Activated CD4-positive, alpha-beta T cell treated with anti-CD3 and anti-CD28 coated beads, Interleukin-2, amount 50 U/mL, for 16 hours (primary cell): ENCODE measurements around the gene TTC36.
"Not testable (repeated sequence)": the region's sequence is repeated elsewhere in the genome, so short reads cannot be mapped to it uniquely, and the experiment has no call there.

Experiments used
- DNase-seq: peaks from one replicate; pipeline ENCODE4 v3.0.0-alpha.2; 2020

Gene TTC36, protein sequence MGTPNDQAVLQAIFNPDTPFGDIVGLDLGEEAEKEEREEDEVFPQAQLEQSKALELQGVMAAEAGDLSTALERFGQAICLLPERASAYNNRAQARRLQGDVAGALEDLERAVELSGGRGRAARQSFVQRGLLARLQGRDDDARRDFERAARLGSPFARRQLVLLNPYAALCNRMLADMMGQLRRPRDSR

DNA sequence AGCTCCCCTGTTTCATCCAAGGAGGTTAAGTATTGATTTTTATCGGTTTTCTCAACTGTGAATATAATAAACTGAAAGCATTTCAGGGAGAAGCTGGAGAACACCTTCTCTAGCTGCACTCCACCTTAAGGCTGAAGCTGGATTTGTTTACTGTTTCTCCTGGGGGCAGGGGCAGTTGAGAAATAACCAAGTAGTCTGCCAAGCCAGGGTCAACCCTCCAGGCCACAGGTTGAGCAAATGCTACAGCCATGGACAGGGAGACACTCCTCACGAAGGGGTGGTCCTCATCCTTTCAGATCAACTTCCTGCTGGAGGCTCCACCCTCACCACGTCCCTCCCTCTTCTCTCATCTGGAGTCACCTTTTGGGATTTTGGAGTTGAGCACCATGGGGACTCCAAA, at the start of gene TTC36:
Gene TTC36 (plus strand): TSS at position 366 of the 400 bp plus-strand sequence. CDS start 21 bp downstream, at position 387.
- no peak for DNase-seq

DNA sequence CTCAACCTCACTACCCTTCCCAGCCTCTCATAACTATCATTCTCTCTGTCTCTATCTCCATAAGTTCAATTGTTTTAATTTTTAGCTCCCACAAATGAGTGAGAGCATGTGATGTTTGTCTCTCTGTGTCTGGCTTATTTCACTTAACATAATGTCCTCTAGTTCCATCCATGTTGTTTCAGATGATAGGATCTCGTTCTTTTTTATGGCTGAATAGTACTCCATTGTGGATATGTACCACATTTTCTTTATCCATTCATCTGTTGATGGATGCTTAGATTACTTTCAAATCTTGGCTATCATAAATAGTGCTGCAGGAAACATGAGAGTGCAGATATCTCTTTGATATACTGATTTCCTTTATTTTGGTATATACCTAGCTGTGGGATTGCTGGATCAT, 46.0 kb upstream of the TTC36 start:
- DNase-seq, result not testable (repeated sequence)

- DNase-seq, result no peak
Observed at GRCh38 chr11:118484405-118484804, 42.9 kb upstream of the TTC36 start.

DNA sequence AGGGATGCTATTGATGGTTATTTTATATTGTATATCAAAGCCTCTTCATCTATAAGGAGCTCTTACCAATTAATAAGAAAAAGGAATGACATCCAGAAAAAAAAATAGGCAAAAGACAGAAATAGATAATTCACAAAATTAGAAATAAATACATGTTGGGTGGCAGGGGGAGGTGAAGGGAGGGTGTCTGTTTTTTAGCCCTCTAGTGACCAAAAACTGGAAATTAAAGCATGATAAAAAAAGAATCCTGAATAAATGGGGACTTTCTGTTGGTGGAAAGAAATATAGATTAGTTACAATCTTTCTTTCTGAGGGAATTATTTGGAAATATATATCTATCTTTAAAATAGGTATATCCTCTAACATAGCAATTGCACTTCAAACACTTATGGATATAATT, 42.0 kb upstream of the TTC36 start:
- DNase-seq, result no peak

- DNase-seq, result peak; percentile 83
Observed at GRCh38 chr11:118488480-118489109, 38.7 kb upstream of the TTC36 start.

DNA sequence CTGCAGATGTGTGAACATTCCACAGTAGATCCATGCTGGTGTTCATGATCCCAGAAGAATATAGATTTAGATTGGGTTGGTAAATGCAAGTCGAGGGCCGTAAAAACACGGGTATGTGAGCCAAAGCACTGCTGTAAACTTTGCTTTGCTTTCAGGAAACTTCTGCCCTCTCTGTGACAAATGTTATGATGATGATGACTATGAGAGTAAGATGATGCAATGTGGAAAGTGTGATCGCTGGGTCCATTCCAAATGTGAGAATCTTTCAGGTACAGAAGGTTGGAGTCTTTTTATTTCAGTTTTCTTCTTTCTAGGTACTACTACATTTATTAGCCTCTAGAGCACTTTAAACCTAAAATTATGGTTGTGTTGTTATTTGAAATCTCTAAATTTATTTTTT, 36.2 kb upstream of the TTC36 start:
- DNase-seq, result no peak

DNA sequence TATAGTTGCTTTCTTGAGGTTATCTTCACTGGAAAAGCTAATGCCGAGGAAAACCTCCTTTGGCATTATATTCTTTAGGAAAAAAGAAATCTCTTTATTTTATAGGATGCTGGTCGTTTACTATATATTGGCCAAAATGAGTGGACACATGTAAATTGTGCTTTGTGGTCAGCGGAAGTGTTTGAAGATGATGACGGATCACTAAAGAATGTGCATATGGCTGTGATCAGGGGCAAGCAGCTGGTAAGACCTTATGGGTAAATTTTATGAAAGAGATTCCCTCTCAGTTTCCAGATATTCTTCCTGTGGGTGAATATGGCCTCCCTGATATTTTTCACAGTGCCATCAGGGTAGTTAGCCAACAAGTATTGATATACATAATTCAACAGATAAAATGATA, 29.4 kb upstream of the TTC36 start:
- DNase-seq, result no peak

- no peak for DNase-seq
Observed at GRCh38 chr11:118503216-118503615, 24.1 kb upstream of the TTC36 start.

GRCh38 chr11:118511601-118512000, 15.7 kb upstream of the TTC36 start:
- no peak for DNase-seq

DNA sequence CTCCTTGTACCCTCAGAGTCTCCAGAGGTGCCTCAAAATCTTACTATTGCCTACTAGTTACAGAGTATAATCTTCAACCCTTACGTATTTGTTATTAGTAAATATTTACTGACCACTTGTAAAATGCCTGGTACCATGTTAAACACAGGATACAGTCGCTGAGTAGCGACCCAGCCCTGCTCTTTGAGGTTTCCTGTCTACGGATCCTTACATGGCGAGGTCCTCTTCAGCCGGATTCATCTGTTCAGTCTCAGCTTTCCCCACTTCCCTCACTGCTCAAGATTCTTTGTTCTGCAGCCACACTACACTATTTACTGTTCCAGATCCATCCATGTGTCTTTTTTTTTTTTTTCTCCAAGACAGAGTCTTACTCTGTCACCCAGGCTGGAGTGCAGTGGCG, 13.2 kb upstream of the TTC36 start:
- no peak for DNase-seq

DNA sequence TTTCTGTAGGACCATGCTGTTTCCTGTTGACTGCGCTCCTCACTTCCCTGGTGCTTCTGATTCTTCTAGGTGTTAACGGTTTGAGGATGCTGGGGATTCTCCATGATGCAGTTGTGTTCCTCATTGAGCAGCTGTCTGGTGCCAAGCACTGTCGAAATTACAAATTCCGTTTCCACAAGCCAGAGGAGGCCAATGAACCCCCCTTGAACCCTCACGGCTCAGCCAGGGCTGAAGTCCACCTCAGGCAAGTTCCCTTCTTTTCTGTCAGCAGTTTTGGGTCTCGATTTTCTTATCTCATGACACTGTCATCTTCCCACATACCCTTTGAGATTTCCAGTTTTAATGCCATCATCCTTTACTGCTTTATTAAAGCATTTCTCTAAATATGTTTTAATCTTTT, 7.7 kb upstream of the TTC36 start:
- DNase-seq, result no peak

GRCh38 chr11:118521892-118522311, 5.4 kb upstream of the TTC36 start:
- DNase-seq, result no peak

DNA sequence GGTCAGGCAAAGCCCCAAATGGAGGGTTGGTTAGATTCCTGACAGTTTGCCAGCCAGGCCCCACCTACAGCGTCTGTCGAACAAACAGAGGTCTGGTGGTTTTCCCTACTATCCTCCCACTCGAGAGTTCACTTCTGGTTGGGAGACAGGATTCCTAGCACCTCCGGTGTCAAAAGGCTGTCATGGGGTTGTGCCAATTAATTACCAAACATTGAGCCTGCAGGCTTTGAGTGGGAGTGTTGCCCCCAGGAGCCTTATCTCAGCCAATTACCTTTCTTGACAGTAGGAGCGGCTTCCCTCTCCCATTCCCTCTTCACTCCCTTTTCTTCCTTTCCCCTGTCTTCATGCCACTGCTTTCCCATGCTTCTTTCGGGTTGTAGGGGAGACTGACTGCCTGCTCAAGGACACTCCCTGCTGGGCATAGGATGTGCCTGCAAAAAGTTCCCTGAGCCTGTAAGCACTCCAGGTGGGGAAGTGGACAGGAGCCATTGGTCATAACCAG, 4.7 kb upstream of the TTC36 start:
- no peak for DNase-seq

DNA sequence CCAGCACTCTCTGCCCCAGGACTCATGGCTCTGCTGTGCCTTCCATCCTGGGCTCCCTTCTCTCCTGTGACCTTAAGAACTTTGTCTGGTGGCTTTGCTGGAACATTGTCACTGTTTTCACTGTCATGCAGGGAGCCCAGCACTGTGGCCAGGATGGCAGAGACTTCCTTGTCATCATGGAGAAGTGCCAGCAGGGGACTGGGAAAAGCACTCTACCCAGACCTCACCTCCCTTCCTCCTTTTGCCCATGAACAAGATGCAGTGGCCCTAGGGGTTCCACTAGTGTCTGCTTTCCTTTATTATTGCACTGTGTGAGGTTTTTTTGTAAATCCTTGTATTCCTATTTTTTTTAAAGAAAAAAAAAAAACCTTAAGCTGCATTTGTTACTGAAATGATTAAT, 2.9 kb upstream of the TTC36 start:
- no peak for DNase-seq

GRCh38 chr11:118524757-118525470, 2.4 kb upstream of the TTC36 start:
- no peak for DNase-seq

DNA sequence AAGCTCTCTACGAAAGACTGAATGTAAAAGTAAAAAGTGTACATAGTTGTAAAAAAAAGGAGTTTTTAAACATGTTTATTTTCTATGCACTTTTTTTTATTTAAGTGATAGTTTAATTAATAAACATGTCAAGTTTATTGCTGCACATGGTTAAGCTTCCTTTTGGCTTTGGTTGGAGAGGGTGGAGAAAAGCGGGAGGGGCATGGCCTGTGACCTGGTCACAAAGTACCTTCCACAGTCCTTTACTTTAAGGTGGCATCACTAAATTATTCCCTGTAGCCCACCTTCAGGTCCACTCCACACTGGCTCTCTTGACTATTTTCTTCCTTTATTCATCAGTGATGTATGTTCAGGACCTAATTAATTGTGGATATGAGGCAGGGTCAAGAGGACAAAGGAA, 586 bp upstream of the TTC36 start:
- DNase-seq, result no peak

GRCh38 chr11:118528511-118528910, 1.2 kb downstream of the TTC36 start:
- DNase-seq, result no peak

GRCh38 chr11:118529584-118530175, 2.4 kb downstream of the TTC36 start:
- DNase-seq, result no peak

DNA sequence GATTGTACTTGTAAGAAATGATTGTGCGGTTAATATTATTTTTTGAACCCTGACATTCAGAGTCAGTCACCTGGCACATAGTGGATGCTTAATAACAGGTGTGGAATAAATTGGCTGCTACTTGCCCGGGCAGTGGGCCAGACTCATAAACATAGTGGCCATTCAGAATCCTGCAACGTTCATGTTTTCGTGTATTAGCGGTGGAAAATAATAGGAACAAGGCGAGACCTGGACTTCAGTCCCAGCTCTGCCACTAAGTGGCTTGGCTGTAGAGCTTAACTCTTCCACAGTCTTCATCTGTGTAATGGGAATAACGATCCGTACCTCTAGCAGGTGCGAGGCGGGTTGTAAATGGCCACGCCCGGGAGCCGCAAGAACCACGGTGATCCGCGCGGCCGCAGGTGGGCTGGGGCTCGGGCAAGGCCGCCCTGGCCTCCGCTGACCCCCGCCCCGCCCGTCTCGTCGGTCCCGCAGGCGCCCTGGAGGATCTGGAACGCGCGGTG, 3.0 kb downstream of the TTC36 start:
- DNase-seq, result no peak

DNA sequence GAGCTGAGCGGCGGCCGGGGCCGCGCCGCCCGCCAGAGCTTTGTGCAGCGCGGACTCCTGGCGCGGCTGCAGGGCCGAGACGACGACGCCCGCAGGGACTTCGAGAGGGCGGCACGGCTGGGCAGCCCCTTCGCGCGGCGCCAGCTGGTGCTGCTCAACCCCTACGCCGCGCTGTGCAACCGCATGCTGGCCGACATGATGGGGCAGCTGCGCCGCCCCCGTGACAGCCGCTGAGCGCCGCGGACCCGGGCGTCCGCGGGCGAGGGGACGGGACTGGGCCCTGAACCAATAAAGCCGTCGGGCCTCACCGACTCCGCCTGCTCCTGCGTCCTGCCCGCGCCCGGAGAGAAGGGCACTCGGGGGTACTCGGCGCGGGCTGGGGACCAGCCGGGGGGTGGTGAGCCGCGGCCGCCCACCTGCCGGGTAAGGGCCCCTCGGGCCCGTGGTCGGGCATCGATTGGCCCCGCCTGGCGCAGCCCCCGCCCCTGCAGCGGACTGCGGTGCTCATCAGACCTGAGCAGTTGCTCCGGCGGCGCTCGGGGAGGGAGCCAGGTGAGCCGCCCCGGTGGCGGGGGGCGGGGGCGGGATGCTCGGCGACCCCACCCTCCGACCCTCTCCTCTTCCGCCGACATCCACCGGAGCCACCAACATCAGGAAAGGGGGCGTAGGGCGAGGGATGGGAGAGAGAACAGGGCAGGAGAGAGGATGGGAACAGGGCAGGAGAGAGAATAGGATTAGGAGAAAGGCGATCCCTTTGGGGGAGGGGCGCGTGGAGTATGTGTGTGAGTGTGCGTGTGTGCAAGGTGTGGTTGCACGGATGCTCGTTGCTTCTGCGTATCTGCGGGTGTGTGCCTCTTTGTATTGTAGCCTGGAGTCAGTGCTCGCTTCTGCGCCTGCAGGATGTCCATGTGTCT, 3.7 kb downstream of the TTC36 start, which contains the start of gene TMEM25:
Gene TMEM25 (plus strand): TSS at position 510 of the 914 bp plus-strand sequence. CDS start 610 bp downstream, outside the sequence.
- DNase-seq, result peak; percentile 69

DNA sequence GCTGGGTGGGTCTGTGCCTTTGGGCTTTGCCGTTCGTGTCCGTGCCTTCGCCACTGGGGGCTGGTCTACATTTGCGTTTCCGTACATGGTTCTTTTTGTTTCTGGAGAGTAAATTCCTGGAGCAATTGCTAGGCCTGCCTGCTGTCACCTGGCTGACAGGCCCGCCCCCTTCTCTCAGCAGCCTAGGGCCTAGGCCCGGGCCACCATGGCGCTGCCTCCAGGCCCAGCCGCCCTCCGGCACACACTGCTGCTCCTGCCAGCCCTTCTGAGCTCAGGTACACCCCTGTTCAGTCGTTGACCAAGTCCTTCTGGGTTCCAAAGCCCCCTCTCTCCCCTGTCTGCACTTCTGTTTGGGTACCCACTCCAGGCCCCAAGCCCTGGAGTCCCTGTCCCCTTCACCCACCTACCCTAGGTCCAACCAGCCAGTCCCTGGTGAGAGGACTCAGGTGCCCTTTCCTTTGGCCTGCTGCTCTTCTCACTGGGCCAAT, 4.4 kb downstream of the TTC36 start:
- DNase-seq, result no peak

- no peak for DNase-seq
Observed at GRCh38 chr11:118532091-118532490, 4.8 kb downstream of the TTC36 start.
